GM21619 (cell line): ENCODE data around the gene NOXO1.
"Not testable (repeated sequence)": the region's sequence is repeated elsewhere in the genome, so short reads cannot be mapped to it uniquely, and the experiment has no call there.

Source experiments
- ATAC-seq: cut with Tn5 transposase; IDR thresholded peaks from one replicate; pipeline ENCODE4 v1.9.1; 2021; ENCODE audit not compliant: unreplicated experiment

The NOXO1 gene

GRCh38 chr16:2011726-2012125 lies 30.5 kb upstream of the NOXO1 start:
- ATAC-seq: not testable (repeated sequence)

DNA sequence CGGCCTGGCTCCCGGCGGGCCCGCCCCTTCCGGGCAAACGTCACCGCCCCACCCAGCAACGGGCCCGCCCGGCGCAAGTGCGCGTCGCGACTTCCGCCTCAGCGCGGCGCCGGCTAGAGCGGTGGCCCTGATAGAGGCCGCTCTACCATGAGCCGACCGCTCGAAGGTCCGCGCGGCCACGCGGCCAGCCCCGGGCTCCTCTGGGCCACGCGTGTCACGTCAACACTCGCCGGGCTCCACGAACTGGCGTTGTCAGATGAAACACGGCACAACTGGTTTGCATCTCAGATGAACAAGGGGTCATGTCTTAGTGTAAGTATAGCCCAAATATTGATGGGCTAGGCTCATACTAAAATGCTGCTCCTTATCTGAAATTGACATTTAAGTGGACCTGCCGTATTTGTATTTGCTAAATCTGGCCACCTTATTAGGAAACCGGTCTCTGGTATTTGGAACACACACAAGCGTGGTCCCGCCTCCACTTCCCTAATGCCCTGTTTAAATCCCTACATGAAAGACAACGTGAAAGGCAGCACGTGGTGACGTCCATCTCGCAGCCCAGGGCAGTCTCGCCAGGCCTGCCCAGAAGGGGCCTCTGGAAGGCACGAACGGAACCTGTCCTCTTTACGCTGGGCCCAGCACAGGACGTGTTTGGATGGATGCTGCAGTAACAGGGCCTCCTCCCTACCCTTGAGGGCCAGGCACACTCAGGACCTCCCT lies 28.7 kb upstream of the NOXO1 start, which contains the start of gene ZNF598:
TSS of gene ZNF598 (minus strand) at position 31 of the 720 bp plus-strand sequence.
- ATAC-seq: peak; percentile 78

GRCh38 chr16:2009164-2009711 lies 28.0 kb upstream of the NOXO1 start:
- ATAC-seq: peak; percentile 25

GRCh38 chr16:2008631-2009163 lies 27.4 kb upstream of the NOXO1 start:
- ATAC-seq: peak; percentile 1

- ATAC-seq: no peak
These were observed 26.8 kb upstream of the NOXO1 start for GRCh38 chr16:2008009-2008526.

- no peak for ATAC-seq
These were observed 26.0 kb upstream of the NOXO1 start for GRCh38 chr16:2007081-2007836.

GRCh38 chr16:2006317-2006716 lies 25.0 kb upstream of the NOXO1 start:
- ATAC-seq: no peak

GRCh38 chr16:2005646-2006045 lies 24.4 kb upstream of the NOXO1 start:
- no peak for ATAC-seq

GRCh38 chr16:2004795-2005517 lies 23.7 kb upstream of the NOXO1 start:
- ATAC-seq: no peak

GRCh38 chr16:2003827-2004641 lies 22.8 kb upstream of the NOXO1 start:
- no peak for ATAC-seq

- ATAC-seq: no peak
These were observed 22.1 kb upstream of the NOXO1 start for GRCh38 chr16:2003231-2003826.

DNA sequence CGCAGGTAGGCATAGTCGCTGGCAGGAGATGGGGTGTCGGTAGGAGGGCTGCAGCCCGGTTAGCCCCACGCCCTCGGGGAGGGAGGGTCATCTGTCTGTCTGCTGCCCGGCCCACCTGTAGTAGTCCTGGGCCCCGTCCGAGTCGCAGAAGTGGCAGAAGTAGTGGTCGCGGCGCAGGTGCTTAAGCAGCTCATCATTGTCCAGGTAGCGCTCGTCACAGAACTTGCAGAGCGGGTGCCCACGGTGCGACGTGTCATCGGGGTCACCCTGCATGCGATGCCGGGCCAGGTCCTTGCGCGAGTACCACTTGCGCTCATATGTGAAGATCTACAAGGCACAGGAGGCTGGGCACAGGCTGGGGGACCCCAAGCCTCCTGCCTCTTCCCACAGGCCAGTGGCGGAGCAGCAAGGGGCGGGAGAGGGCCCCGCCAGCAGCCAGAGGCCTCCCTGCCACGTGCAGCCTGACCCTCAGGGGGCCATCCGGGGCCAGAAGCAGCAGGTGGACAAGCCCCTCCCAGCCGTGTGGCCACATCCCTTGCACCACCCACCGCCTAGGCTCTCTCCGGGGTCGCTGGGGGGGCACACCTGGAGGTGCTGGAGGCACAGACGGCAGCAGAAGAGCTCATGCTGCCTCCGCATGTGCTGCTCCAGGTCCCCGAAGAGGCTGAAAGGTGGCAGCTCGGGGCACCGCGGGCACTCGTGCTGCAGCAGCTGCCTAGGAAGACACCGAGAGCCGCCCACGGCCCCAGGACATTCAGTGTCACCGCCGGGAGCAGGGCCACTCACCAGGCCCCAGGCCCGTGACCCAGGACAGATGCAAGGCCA lies 21.3 kb upstream of the NOXO1 start:
- no peak for ATAC-seq

DNA sequence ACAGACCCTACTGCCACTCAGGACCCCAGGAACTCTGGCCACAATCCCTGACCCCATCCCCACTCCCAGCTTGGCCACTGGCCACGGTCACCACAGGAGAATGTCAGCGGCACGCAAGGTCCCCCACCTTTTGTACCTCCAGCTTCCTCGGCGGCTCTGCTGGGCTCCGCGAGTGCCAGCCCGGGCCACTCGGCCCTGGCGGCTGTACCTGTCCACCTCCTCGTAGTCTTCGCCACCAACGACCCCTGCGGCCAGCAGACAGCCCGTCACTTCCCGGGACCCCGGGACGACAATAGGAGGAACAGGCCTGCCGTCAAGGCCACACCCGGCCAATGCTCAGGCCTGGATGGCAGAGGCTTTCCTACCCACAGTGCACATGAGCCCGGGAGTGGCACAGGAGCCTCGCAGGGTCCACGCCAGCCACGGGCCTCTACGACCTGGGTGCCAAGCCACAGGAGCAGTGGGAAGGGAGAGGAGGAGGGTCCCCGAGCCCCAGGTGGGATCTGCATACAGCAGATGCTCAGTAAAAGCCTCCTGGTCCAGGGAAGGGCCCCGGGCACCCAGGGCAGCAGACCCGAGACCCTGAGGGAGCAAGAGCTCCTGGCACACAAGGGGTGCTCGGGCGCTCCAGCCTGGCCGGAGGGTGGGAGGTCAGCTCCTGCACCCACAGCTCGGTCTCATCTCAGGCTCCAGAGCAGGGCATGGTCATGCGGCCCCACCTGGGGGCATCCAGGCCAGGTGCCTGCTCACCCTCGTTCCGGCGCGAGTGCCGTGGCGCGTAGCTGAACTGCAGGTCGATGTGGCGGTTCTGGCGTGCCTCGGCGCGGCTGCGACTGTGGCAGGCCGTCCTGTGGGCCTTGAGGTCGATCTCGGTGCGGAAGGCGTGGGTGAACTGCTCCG lies 20.4 kb upstream of the NOXO1 start:
- ATAC-seq: no peak

- no peak for ATAC-seq
These were observed 19.8 kb upstream of the NOXO1 start for GRCh38 chr16:2001035-2001434.

DNA sequence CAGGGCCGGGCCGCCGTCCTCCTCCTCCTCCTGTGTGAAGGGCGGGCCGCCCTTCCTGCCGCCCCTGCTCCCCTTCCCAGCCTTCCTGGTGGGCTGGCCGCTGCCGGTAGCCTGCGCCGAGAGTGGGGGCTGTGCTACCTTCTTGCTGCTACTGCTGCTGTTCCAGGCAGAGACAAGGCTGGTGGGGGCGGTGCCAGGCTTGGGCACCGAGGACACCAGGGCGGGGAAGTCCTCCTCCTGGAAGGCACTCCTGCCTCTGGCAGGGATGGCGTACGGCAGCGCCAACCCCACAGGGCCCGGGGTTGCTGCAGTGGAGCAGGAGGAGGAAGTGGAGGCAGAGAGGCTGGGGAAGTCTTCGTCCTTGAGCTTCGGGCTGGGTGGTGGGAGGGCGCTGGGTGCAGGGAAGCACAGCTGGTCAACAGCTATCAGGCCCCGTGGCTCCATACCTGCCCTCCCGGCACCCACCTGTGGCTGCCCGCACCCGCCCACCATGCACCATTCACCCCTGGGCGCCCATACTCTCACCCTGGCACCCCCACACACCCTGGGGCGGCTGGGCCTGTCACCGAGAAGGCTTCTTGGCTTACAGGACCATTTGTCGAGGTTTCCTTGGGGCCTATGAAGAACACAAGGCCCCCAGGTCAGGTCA lies 18.7 kb upstream of the NOXO1 start:
- ATAC-seq: no peak

- ATAC-seq: no peak
These were observed 17.9 kb upstream of the NOXO1 start for GRCh38 chr16:1998852-1999801.
